Transverse colon (tissue), 4 donors: ENCODE measurements around the gene PARS2.

Source experiments
- EP300 ChIP-seq: sonication (generic); formaldehyde crosslinking; IDR thresholded peaks from one replicate; pipeline ENCODE4 v1.6.1; 2017; ENCODE audit warnings: antibody characterized with exemption, low read depth
- POLR2A ChIP-seq: fragments of 450-650 bp; IDR thresholded peaks from one replicate; pipeline ENCODE4 v1.6.1; 2016; ENCODE audit warnings: antibody characterized with exemption, mild to moderate bottlenecking, moderate library complexity
- POLR2AphosphoS5 ChIP-seq, 3 donors: sonication (generic); formaldehyde crosslinking; IDR thresholded peaks; one replicate each; pipeline ENCODE4 v1.6.1; 2016; ENCODE audit warnings: antibody characterized with exemption in 3 of 3
- TF ChIP-seq, protein P1 (sequence below), 5 experiments: fragments of 200-600 bp in 3 of 5; fragments of 450-650 bp in 2 of 5; sonication (generic) in 3 of 5; IDR thresholded peaks; 1 replicate in 2 of 5; 2 replicates in 3 of 5; pipeline ENCODE4 v1.5.1; 2016 to 2017; ENCODE audit warnings: antibody characterized with exemption in 5 of 5, inconsistent platforms in 3 of 5, mild to moderate bottlenecking in 2 of 5, moderate library complexity in 1 of 5

GRCh38 chr1:54757833-54758232 is 6.5 kb downstream of the PARS2 start:
- TF ChIP-seq POLR2AphosphoS5 (IDR thresholded peaks at IDR 0.05) (no peak), EP300 (no peak), POLR2A (no peak)
- TF ChIP-seq, protein P1, sequence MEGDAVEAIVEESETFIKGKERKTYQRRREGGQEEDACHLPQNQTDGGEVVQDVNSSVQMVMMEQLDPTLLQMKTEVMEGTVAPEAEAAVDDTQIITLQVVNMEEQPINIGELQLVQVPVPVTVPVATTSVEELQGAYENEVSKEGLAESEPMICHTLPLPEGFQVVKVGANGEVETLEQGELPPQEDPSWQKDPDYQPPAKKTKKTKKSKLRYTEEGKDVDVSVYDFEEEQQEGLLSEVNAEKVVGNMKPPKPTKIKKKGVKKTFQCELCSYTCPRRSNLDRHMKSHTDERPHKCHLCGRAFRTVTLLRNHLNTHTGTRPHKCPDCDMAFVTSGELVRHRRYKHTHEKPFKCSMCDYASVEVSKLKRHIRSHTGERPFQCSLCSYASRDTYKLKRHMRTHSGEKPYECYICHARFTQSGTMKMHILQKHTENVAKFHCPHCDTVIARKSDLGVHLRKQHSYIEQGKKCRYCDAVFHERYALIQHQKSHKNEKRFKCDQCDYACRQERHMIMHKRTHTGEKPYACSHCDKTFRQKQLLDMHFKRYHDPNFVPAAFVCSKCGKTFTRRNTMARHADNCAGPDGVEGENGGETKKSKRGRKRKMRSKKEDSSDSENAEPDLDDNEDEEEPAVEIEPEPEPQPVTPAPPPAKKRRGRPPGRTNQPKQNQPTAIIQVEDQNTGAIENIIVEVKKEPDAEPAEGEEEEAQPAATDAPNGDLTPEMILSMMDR (IDR thresholded peaks at IDR 0.05): no peak
